ENCODE data around the gene DMRTC2. TPM values are rescaled to one million over a fixed set of nuclear protein-coding genes. Genes with fewer than 3 reads are reported as not detected.

DMRTC2 gene
- total and polyA plus RNA-seq, 2 donors (not counting 1 experiment from before 2014, with no cell fraction given) = not detected

- Histone ChIP-seq H3K79me2 (ENCODE audit: control insufficient read depth, insufficient read depth, low read length) (no peaks in the 10 kb centered on the region), H4K20me1 (ENCODE audit: control insufficient read depth, insufficient read depth, low read length, poor library complexity, severe bottlenecking) (no peaks in the 10 kb centered on the region), H3K36me3 (replicated peaks in 1 of 2; ENCODE audit: control extremely low read depth in 1 of 2, control insufficient read depth in 1 of 2, extremely low read depth in 1 of 2, insufficient read depth in 2 of 2, low read length in 1 of 2) (no peaks in the 10 kb centered on the region), H3K4me1 (ENCODE audit: control insufficient read depth in 2 of 2, insufficient read depth in 2 of 2, low read length in 2 of 2) (no peaks in the 10 kb centered on the region), H2AFZ (ENCODE audit: insufficient read depth, low read depth, low read length, poor library complexity, severe bottlenecking) (no peak overlapping the region), H3K4me2 (replicated peaks; ENCODE audit: low read depth, low read length, poor library complexity, severe bottlenecking) (no peak overlapping the region), H3K9ac (ENCODE audit: low read length) (no peak overlapping the region), H3K4me3 (ENCODE audit: control extremely low read depth in 1 of 5, extremely low read depth in 1 of 5, insufficient read depth in 1 of 5, low read depth in 2 of 5, low read length in 4 of 5) (no peak overlapping the region), H3K9me3 (ENCODE audit: control extremely low read depth in 1 of 3, control insufficient read depth in 2 of 3, insufficient read depth in 1 of 3, low read length in 2 of 3) (no peaks in the 10 kb centered on the region), H3K27me3 (replicated peaks in 1 of 4; ENCODE audit: control extremely low read depth in 1 of 4, control insufficient read depth in 3 of 4, insufficient read depth in 4 of 4, low read length in 3 of 4) (peaks cover 0 to 30% (median 10%) of the 10 kb centered on the region in 4 experiments), H3K27ac (ENCODE audit: low read length in 2 of 2) (no peak overlapping the region)
- DNase-seq (no peak), ATAC-seq (ENCODE audit: low read depth) (no peak)
- ChIA-PET POLR2A (interaction anchor here (0.5 kb wide), 1 partner anchor 17 kb away, joined by 5 read pairs; no protein-coding TSS in a partner anchor), CTCF (interaction anchor here (0.6 to 5.7 kb wide), 6 partner anchors 10 to 85 kb away, joined by 3 to 35 read pairs (median 4); no protein-coding TSS in a partner anchor)
- Mint-ChIP-seq H3K27ac (no peak overlapping the region), H3K4me3 (no peak overlapping the region), H3K9me3 (ENCODE audit: insufficient read depth) (no peaks in the 10 kb centered on the region), H3K4me1 (no peaks in the 10 kb centered on the region), H3K27me3 (peaks cover 33% of the 10 kb centered on the region)
- TF ChIP-seq CTCF (IDR thresholded peaks at IDR 0.05) (no peak), EZH2 (IDR thresholded peaks at IDR 0.05; ENCODE audit: borderline replicate concordance, insufficient read depth, low read depth, low read length, poor library complexity, severe bottlenecking) (no peak)
- intact Hi-C loops (cut with micrococcal nuclease) = no loop called here
- WGBS (ENCODE audit: insufficient coverage) = 85% methylated on average over 10 of the region's 13 CpGs
These were observed 6.7 kb upstream of the DMRTC2 start for GRCh38 chr19:41837981-41838708.

GRCh38 chr19:41839211-41839610, 5.6 kb upstream of the DMRTC2 start:
- peaks cover 0 to 3% (median 0%) of the 10 kb centered on the region in 3 donors for H3K9me3 ChIP-seq (ENCODE audit: control extremely low read depth in 1 of 3, control insufficient read depth in 2 of 3, insufficient read depth in 1 of 3, low read length in 2 of 3)
- no peaks in the 10 kb centered on the region for H3K4me1 ChIP-seq (ENCODE audit: control insufficient read depth in 2 of 2, insufficient read depth in 2 of 2, low read length in 2 of 2)
- ChIA-PET CTCF (interaction anchor here (1.2 to 1.5 kb wide), 4 partner anchors 9 to 86 kb away, joined by 3 to 5 read pairs (median 4); no protein-coding TSS in a partner anchor), POLR2A (no interaction called here)
- WGBS (ENCODE audit: insufficient coverage) = 66% methylated on average over 2 of the region's 2 CpGs
- no peak overlapping the region for H3K4me3 ChIP-seq (ENCODE audit: control extremely low read depth in 1 of 5, extremely low read depth in 1 of 5, insufficient read depth in 1 of 5, low read depth in 2 of 5, low read length in 4 of 5)
- H3K36me3 ChIP-seq (replicated peaks in 1 of 2; ENCODE audit: control extremely low read depth in 1 of 2, control insufficient read depth in 1 of 2, extremely low read depth in 1 of 2, insufficient read depth in 2 of 2, low read length in 1 of 2) = no peaks in the 10 kb centered on the region
- Mint-ChIP-seq H3K4me1 (no peaks in the 10 kb centered on the region), H3K4me3 (no peak overlapping the region), H3K27ac (no peak overlapping the region), H3K9me3 (ENCODE audit: insufficient read depth) (no peaks in the 10 kb centered on the region), H3K27me3 (peaks cover 31% of the 10 kb centered on the region)
- peaks cover 0 to 30% (median 10%) of the 10 kb centered on the region in 4 experiments for H3K27me3 ChIP-seq (replicated peaks in 1 of 4; ENCODE audit: control extremely low read depth in 1 of 4, control insufficient read depth in 3 of 4, insufficient read depth in 4 of 4, low read length in 3 of 4)
- H3K27ac ChIP-seq (ENCODE audit: low read length in 2 of 2) = no peak overlapping the region
- H2AFZ ChIP-seq (ENCODE audit: insufficient read depth, low read depth, low read length, poor library complexity, severe bottlenecking) = no peak overlapping the region
- no peaks in the 10 kb centered on the region for H4K20me1 ChIP-seq (ENCODE audit: control insufficient read depth, insufficient read depth, low read length, poor library complexity, severe bottlenecking)
- H3K79me2 ChIP-seq (ENCODE audit: control insufficient read depth, insufficient read depth, low read length) = no peaks in the 10 kb centered on the region
- ATAC-seq (ENCODE audit: low read depth) (no peak), DNase-seq (no peak)
- H3K9ac ChIP-seq (ENCODE audit: low read length) = no peak overlapping the region
- intact Hi-C loops (cut with micrococcal nuclease) = no loop called here
- no peak for TF ChIP-seq CTCF (IDR thresholded peaks at IDR 0.05)
- TF ChIP-seq EZH2 (IDR thresholded peaks at IDR 0.05; ENCODE audit: borderline replicate concordance, insufficient read depth, low read depth, low read length, poor library complexity, severe bottlenecking) = no peak
- no peak overlapping the region for H3K4me2 ChIP-seq (replicated peaks; ENCODE audit: low read depth, low read length, poor library complexity, severe bottlenecking)
